ENCODE results near the gene ING3.

ING3 gene

DNA sequence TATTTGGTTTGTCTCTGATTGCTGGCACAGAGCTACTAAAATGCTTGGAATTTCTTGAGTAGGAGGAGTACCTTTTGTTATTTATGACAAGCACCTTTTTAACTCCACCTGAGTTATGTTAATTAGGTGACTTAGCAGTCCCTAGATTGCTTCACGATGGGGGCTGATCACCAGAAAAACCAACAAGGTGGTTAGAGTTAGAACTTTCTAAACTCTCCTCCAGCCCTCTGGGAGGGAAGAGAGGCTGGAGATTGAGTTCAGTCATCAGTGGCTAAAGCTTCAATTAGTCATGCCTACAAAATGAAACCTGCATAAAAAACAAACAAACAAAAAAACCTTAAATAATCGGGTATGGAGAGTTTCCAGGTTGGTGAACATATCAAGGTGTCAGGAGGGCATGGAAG is 23.6 kb upstream of the ING3 start:
- Histone ChIP-seq H3K27me3 (ENCODE audit: insufficient read depth, low read length, poor library complexity, severe bottlenecking) (no peaks in the 10 kb centered on the region), H2AFZ (ENCODE audit: low read length) (no peak overlapping the region), H3K4me1 (ENCODE audit: insufficient read depth, low read length, poor library complexity, severe bottlenecking) (peaks cover 10% of the 10 kb centered on the region), H3K36me3 (ENCODE audit: insufficient read depth, low read length) (no peaks in the 10 kb centered on the region), H3K4me3 (ENCODE audit: low read length, poor library complexity, severe bottlenecking) (no peak overlapping the region), H3K9ac (ENCODE audit: low read depth, low read length, poor library complexity, severe bottlenecking) (no peak overlapping the region), H3K9me2 (replicated peaks; ENCODE audit: low read depth, low read length) (no peaks in the 10 kb centered on the region), H3K4me2 (ENCODE audit: low read depth, low read length, poor library complexity, severe bottlenecking) (no peak overlapping the region), H3K79me2 (ENCODE audit: insufficient read depth, low read length) (no peaks in the 10 kb centered on the region), H4K20me1 (ENCODE audit: insufficient read depth, low read length, poor library complexity, severe bottlenecking) (no peaks in the 10 kb centered on the region), H3K9me3 (ENCODE audit: insufficient read depth, low read depth, low read length) (no peaks in the 10 kb centered on the region), H3F3A (ENCODE audit: low read depth) (no peaks in the 10 kb centered on the region)
- TF ChIP-seq EZH2phosphoT487 (IDR thresholded peaks at IDR 0.05; ENCODE audit: borderline replicate concordance) = no peak
- TF ChIP-seq, protein P1, sequence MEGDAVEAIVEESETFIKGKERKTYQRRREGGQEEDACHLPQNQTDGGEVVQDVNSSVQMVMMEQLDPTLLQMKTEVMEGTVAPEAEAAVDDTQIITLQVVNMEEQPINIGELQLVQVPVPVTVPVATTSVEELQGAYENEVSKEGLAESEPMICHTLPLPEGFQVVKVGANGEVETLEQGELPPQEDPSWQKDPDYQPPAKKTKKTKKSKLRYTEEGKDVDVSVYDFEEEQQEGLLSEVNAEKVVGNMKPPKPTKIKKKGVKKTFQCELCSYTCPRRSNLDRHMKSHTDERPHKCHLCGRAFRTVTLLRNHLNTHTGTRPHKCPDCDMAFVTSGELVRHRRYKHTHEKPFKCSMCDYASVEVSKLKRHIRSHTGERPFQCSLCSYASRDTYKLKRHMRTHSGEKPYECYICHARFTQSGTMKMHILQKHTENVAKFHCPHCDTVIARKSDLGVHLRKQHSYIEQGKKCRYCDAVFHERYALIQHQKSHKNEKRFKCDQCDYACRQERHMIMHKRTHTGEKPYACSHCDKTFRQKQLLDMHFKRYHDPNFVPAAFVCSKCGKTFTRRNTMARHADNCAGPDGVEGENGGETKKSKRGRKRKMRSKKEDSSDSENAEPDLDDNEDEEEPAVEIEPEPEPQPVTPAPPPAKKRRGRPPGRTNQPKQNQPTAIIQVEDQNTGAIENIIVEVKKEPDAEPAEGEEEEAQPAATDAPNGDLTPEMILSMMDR (conservative IDR thresholded peaks at IDR 0.05; ENCODE audit: low read length) = no peak

DNA sequence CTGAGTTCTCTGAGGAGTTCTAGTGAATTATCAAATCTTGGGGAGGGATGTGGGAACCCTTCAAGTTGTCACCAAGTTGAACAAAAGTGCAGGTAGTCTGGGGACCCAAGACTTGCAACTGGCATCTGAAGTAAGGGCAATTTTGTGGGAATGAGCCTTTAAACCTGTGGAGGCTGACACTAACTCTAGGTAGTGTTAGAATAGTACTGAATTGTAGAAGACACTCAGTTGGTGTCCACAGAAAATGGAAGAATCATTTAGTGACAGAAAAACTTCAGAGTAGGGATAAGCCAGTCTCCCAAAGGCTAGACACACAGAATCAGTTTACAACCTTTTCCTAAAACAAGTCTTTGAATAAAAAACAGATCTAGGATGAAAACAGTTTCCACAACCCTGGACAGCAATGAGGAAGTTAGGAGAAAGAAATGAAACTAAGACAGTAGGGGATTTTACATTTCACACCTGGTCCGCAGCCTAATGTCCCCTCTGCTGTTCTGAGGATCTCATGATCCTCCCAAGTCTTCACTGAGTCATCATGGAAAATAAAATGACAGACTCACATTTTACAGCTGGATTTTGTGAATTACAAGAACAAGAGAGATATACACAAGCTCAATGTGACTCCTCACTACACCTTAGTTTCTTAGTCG is 23.0 kb upstream of the ING3 start:
- Histone ChIP-seq H3K9me2 (replicated peaks; ENCODE audit: low read depth, low read length) (no peaks in the 10 kb centered on the region), H3K36me3 (ENCODE audit: insufficient read depth, low read length) (no peaks in the 10 kb centered on the region), H3K9me3 (ENCODE audit: insufficient read depth, low read depth, low read length) (no peaks in the 10 kb centered on the region), H3K27me3 (ENCODE audit: insufficient read depth, low read length, poor library complexity, severe bottlenecking) (no peaks in the 10 kb centered on the region), H4K20me1 (ENCODE audit: insufficient read depth, low read length, poor library complexity, severe bottlenecking) (no peaks in the 10 kb centered on the region), H2AFZ (ENCODE audit: low read length) (no peak overlapping the region), H3K9ac (ENCODE audit: low read depth, low read length, poor library complexity, severe bottlenecking) (no peak overlapping the region), H3K79me2 (ENCODE audit: insufficient read depth, low read length) (no peaks in the 10 kb centered on the region), H3K4me1 (ENCODE audit: insufficient read depth, low read length, poor library complexity, severe bottlenecking) (peaks cover 16% of the 10 kb centered on the region), H3K4me2 (ENCODE audit: low read depth, low read length, poor library complexity, severe bottlenecking) (no peak overlapping the region), H3K4me3 (ENCODE audit: low read length, poor library complexity, severe bottlenecking) (no peak overlapping the region), H3F3A (ENCODE audit: low read depth) (no peaks in the 10 kb centered on the region)
- TF ChIP-seq, protein P1 (conservative IDR thresholded peaks at IDR 0.05; ENCODE audit: low read length) = no peak
- no peak for TF ChIP-seq EZH2phosphoT487 (IDR thresholded peaks at IDR 0.05; ENCODE audit: borderline replicate concordance)

DNA sequence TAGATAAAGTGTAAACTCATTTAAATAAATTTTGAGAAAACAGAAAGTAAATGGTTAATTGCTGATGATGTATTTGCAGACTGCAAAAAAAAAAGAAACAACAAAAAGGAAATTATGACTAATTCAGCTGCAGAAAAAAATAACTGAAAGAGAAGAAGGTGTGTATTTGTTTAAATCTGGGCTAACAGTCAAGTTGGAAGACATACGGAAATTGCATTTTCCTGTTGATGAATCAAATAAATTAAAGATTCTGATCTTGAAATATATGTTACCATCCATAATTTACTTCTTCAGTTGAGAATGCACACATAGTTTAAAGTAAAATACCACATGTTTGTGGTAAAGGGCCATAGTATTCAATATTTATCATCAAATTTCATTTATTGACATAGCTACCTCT is 19.3 kb upstream of the ING3 start:
- Histone ChIP-seq H3K4me1 (ENCODE audit: insufficient read depth, low read length, poor library complexity, severe bottlenecking) (peaks cover 31% of the 10 kb centered on the region), H3K4me3 (ENCODE audit: low read length, poor library complexity, severe bottlenecking) (no peak overlapping the region), H3K9ac (ENCODE audit: low read depth, low read length, poor library complexity, severe bottlenecking) (no peak overlapping the region), H3K36me3 (ENCODE audit: insufficient read depth, low read length) (no peaks in the 10 kb centered on the region), H2AFZ (ENCODE audit: low read length) (no peak overlapping the region), H3K79me2 (ENCODE audit: insufficient read depth, low read length) (no peaks in the 10 kb centered on the region), H4K20me1 (ENCODE audit: insufficient read depth, low read length, poor library complexity, severe bottlenecking) (no peaks in the 10 kb centered on the region), H3K27me3 (ENCODE audit: insufficient read depth, low read length, poor library complexity, severe bottlenecking) (no peaks in the 10 kb centered on the region), H3K9me2 (replicated peaks; ENCODE audit: low read depth, low read length) (no peaks in the 10 kb centered on the region), H3F3A (ENCODE audit: low read depth) (0 out of 2 replicates have a peak, but pooled peaks cover 4% of the 10 kb centered on the region), H3K9me3 (ENCODE audit: insufficient read depth, low read depth, low read length) (no peaks in the 10 kb centered on the region), H3K4me2 (ENCODE audit: low read depth, low read length, poor library complexity, severe bottlenecking) (peak overlapping the region; percentile 39)
- no peak for TF ChIP-seq EZH2phosphoT487 (IDR thresholded peaks at IDR 0.05; ENCODE audit: borderline replicate concordance)
- TF ChIP-seq, protein P1 (conservative IDR thresholded peaks at IDR 0.05; ENCODE audit: low read length) = no peak

Data from Loucy (cell line).